ENCODE measurements around the gene MCC.

DNA sequence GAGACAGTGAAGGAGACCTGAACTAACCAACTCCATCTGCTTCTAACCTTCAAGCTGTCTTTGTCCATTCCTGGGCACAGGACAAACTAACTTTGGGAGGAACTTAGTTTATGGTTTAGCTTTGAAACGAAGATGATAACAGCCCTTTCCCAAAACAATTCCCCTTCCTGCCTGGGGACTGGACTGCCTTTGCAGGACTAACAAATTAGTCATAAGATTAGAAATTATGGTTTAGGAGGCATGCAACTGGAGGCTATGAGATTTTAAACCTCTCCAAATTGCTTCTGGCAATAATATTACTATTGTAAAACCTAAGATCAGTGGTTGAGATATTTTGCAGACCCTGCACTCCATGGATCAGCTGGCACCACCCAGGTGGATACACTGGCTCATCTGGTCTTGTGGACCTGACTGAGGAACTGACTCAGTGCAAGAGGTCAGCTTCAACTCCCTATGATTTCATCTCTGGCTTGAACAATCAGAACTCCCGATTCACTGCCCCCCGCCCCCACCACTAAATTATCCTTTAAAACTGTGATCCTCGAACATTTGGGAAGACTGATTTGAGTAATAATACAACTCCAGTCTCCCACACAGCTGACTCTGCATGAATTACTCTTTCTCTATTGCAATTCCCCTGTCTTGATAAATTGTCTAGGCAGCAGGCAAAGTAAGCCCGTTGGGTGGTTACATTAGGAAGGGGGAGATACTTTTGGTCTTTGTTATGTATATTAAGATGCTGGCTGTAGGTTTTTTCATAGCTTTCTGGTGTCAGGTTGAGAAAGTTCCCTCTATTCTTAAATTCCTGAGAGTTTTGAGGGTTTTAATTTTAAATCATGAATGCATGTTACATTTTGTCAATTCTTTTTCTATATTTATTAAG lies 266.7 kb downstream of the MCC start:
- TF ChIP-seq EZH2 (IDR thresholded peaks at IDR 0.05; ENCODE audit: low read length, missing control alignments), result no peak
- TF ChIP-seq, protein P1, sequence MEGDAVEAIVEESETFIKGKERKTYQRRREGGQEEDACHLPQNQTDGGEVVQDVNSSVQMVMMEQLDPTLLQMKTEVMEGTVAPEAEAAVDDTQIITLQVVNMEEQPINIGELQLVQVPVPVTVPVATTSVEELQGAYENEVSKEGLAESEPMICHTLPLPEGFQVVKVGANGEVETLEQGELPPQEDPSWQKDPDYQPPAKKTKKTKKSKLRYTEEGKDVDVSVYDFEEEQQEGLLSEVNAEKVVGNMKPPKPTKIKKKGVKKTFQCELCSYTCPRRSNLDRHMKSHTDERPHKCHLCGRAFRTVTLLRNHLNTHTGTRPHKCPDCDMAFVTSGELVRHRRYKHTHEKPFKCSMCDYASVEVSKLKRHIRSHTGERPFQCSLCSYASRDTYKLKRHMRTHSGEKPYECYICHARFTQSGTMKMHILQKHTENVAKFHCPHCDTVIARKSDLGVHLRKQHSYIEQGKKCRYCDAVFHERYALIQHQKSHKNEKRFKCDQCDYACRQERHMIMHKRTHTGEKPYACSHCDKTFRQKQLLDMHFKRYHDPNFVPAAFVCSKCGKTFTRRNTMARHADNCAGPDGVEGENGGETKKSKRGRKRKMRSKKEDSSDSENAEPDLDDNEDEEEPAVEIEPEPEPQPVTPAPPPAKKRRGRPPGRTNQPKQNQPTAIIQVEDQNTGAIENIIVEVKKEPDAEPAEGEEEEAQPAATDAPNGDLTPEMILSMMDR (conservative IDR thresholded peaks at IDR 0.05 in 1 of 2, IDR thresholded peaks at IDR 0.05 in 1 of 2; ENCODE audit: low read depth in 1 of 2, low read length in 2 of 2), result no peak
